Non-pigmented ciliary epithelial cell (primary cell): Measurements from ENCODE around the gene CDIPT.
"Not testable (repeated sequence)": the region's sequence is repeated elsewhere in the genome, so short reads cannot be mapped to it uniquely, and the experiment has no call there.

Source experiments
- DNase-seq: peaks from one replicate; pipeline ENCODE4 v3.0.0-alpha.2; 2010; ENCODE audit warnings: low read depth

CDIPT gene

GRCh38 chr16:29896841-29897240 lies 33.8 kb upstream of the CDIPT start:
- DNase-seq, result no peak

- DNase-seq, result no peak
Measured at GRCh38 chr16:29894352-29894751, 31.3 kb upstream of the CDIPT start.

- DNase-seq, result no peak
Measured at GRCh38 chr16:29893553-29893952, 30.5 kb upstream of the CDIPT start.

GRCh38 chr16:29892458-29892813 lies 29.4 kb upstream of the CDIPT start:
- DNase-seq, result no peak

- DNase-seq, result no peak
Measured at GRCh38 chr16:29891525-29892457, 28.8 kb upstream of the CDIPT start.

- not testable (repeated sequence) for DNase-seq
Measured at GRCh38 chr16:29889372-29889771, 26.3 kb upstream of the CDIPT start.

GRCh38 chr16:29883987-29884386 lies 21.0 kb upstream of the CDIPT start:
- no peak for DNase-seq

- DNase-seq, result no peak
Measured at GRCh38 chr16:29881050-29881449, 18.0 kb upstream of the CDIPT start.

- DNase-seq, result no peak
Measured at GRCh38 chr16:29878172-29878571, 15.1 kb upstream of the CDIPT start.

GRCh38 chr16:29877266-29877961 lies 14.4 kb upstream of the CDIPT start:
- no peak for DNase-seq

- no peak for DNase-seq
Measured at GRCh38 chr16:29876594-29877249, 13.7 kb upstream of the CDIPT start.

GRCh38 chr16:29876217-29876593 lies 13.2 kb upstream of the CDIPT start:
- DNase-seq, result no peak

GRCh38 chr16:29875206-29875605 lies 12.2 kb upstream of the CDIPT start:
- DNase-seq, result no peak

- no peak for DNase-seq
Measured at GRCh38 chr16:29873319-29873718, 10.3 kb upstream of the CDIPT start.

GRCh38 chr16:29871822-29872546 lies 9.0 kb upstream of the CDIPT start:
- DNase-seq, result no peak

GRCh38 chr16:29869067-29869466 lies 6.0 kb upstream of the CDIPT start:
- not testable (repeated sequence) for DNase-seq

- DNase-seq, result no peak
Measured at GRCh38 chr16:29868396-29869009, 5.5 kb upstream of the CDIPT start.

GRCh38 chr16:29864205-29864604 lies 1.2 kb upstream of the CDIPT start:
- DNase-seq, result no peak

GRCh38 chr16:29863669-29863984 lies 601 bp upstream of the CDIPT start:
- DNase-seq, result no peak

GRCh38 chr16:29862383-29862883 lies 593 bp downstream of the CDIPT start:
- DNase-seq, result no peak

GRCh38 chr16:29860218-29860617 lies 2.8 kb downstream of the CDIPT start:
- DNase-seq, result no peak

- no peak for DNase-seq
Measured at GRCh38 chr16:29858974-29859373, 4.1 kb downstream of the CDIPT start.
